K562 (cell line): ENCODE results near the gene CNNM2. TPM values are rescaled to one million over a fixed set of nuclear protein-coding genes. Genes with fewer than 3 reads are reported as not detected.

Experiments used
- ATAC-seq: fragments of 200-7000 bp; cut with Tn5 transposase; 3 replicates; pipeline ENCODE4 v1.9.1; 2020; ENCODE audit warnings: moderate library complexity
- BruUV-seq: library from RNA; stranded (reverse); fragments of 400-500 nt; replicated peaks from 2 replicates; lab custom pipeline; 2021; lab: Mats Ljungman, UMichigan
- CTCF ChIA-PET: fragments of 300-600 bp; formaldehyde crosslinking; extraction: SDS; loops from one replicate; lab custom pipeline; 2021; ENCODE audit warnings: low intra/inter-chr PET ratio; lab: Yijun Ruan, JAX
- POLR2A ChIA-PET: fragments of 300-600, 350-650 bp; sonication (Branson Sonifier 250); formaldehyde crosslinking; extraction: SDS; loops from one replicate; lab custom pipeline; 2021; ENCODE audit warnings: antibody characterized with exemption, inconsistent platforms; lab: Yijun Ruan, JAX
- DNase-seq, 4 experiments: peaks; one replicate each; pipeline versions ENCODE4 v3.0.0 to v3.0.0-alpha.2; 2011 to 2018; ENCODE audit warnings: low spot score in 3 of 4, mixed read lengths in 3 of 4; ENCODE audit errors: extremely low read depth in 1 of 4
- FAIRE-seq: peaks from 2 replicates; lab custom pipeline; 2011; peaks lifted over from hg19 to GRCh38; lab: Jason Lieb, UNC
- H2AFZ ChIP-seq: 2 replicates; pipeline ENCODE4 v1.6.0; 2011; ENCODE audit warnings: low read depth, low read length, control low read depth, inconsistent platforms
- H3K27ac ChIP-seq: fragments of 200-600 bp; 3 replicates; pipeline ENCODE4 v1.8.0; 2011; ENCODE audit warnings: low read depth, mild to moderate bottlenecking, control low read depth, inconsistent platforms, low read length, moderate library complexity, mixed read lengths; ENCODE audit errors: extremely low read depth
- H3K27me3 ChIP-seq, 2 experiments: fragments of 300-600 bp in 1 of 2; 2 replicates in 1 of 2; 3 replicates in 1 of 2; pipeline versions ENCODE4 v1.6.0 to v1.8.0; 2011; ENCODE audit warnings: inconsistent platforms in 2 of 2, low read length in 2 of 2, mild to moderate bottlenecking in 1 of 2, mixed read lengths in 1 of 2, moderate library complexity in 1 of 2; ENCODE audit not compliant: control insufficient read depth in 2 of 2, insufficient read depth in 2 of 2
- H3K36me3 ChIP-seq: fragments of 300-600 bp; 3 replicates; pipeline ENCODE4 v1.8.0; 2011; ENCODE audit warnings: mild to moderate bottlenecking, low read length, inconsistent platforms; ENCODE audit not compliant: control insufficient read depth, insufficient read depth
- H3K4me1 ChIP-seq, 2 experiments: fragments of 200-600 bp in 1 of 2; replicated peaks in 1 of 2; 2 replicates in 1 of 2; 3 replicates in 1 of 2; pipeline versions ENCODE4 v1.5.1 to v1.8.0; 2011; ENCODE audit warnings: inconsistent platforms in 2 of 2, low read length in 2 of 2, mild to moderate bottlenecking in 1 of 2, mixed read lengths in 1 of 2, moderate library complexity in 1 of 2; ENCODE audit not compliant: control insufficient read depth in 2 of 2, insufficient read depth in 2 of 2
- H3K4me2 ChIP-seq: 2 replicates; pipeline ENCODE4 v1.6.1; 2011; ENCODE audit warnings: low read length, control low read depth, inconsistent platforms, mixed read lengths; ENCODE audit not compliant: insufficient read depth
- H3K4me3 ChIP-seq: fragments of 200-600 bp; sonication (generic), shearing (Covaris generic); 2 replicates; pipeline ENCODE4 v1.5.1; 2016; ENCODE audit warnings: control low read depth, inconsistent platforms
- H3K79me2 ChIP-seq: fragments of 200-600 bp; 3 replicates; pipeline ENCODE4 v1.8.0; 2011; ENCODE audit warnings: low read length, inconsistent platforms; ENCODE audit not compliant: control insufficient read depth, insufficient read depth
- H3K9ac ChIP-seq, 2 experiments: 2 replicates each; pipeline versions ENCODE4 v1.6.0 to v1.6.1; 2011; ENCODE audit warnings: low read depth in 2 of 2, low read length in 2 of 2, control low read depth in 1 of 2, inconsistent platforms in 1 of 2, mild to moderate bottlenecking in 1 of 2, mixed read lengths in 1 of 2; ENCODE audit not compliant: insufficient read depth in 1 of 2
- H3K9me1 ChIP-seq: one replicate; pipeline ENCODE4 v1.6.0; 2011; ENCODE audit warnings: inconsistent platforms, mild to moderate bottlenecking, low read length, moderate library complexity; ENCODE audit not compliant: control insufficient read depth, insufficient read depth
- H3K9me3 ChIP-seq: replicated peaks from 2 replicates; pipeline ENCODE4 v1.5.1; 2011; ENCODE audit warnings: low read depth, low read length, inconsistent platforms; ENCODE audit not compliant: control insufficient read depth, insufficient read depth
- H4K20me1 ChIP-seq: replicated peaks from 2 replicates; pipeline ENCODE4 v1.6.1; 2011; ENCODE audit warnings: low read length, inconsistent platforms, mixed read lengths; ENCODE audit not compliant: control insufficient read depth, insufficient read depth
- CTBP1 ChIP-seq: fragments of 450-650 bp; IDR thresholded peaks from 2 replicates; pipeline ENCODE4 v1.6.1; 2016; ENCODE audit warnings: borderline replicate concordance
- EZH2 ChIP-seq: IDR thresholded peaks from 2 replicates; pipeline ENCODE4 v1.6.1; 2012; ENCODE audit warnings: low read depth, mild to moderate bottlenecking, inconsistent platforms, low read length, borderline replicate concordance
- ILF3 ChIP-seq: fragments of 450-650 bp; IDR thresholded peaks from 2 replicates; pipeline ENCODE4 v1.6.1; 2018; ENCODE audit warnings: antibody characterized with exemption, mild to moderate bottlenecking, moderate library complexity, borderline replicate concordance
- KAT2B ChIP-seq: IDR thresholded peaks from one replicate; pipeline ENCODE4 v1.6.1; 2012; ENCODE audit warnings: low read depth, mild to moderate bottlenecking, control low read depth, inconsistent platforms, low read length, moderate library complexity
- KLF16 ChIP-seq: IDR thresholded peaks from 2 replicates; pipeline ENCODE4 v1.6.1; 2016; ENCODE audit warnings: antibody characterized with exemption
- PTRF ChIP-seq: fragments of 450-650 bp; IDR thresholded peaks from 2 replicates; pipeline ENCODE4 v1.6.1; 2016; ENCODE audit warnings: mild to moderate bottlenecking, missing genetic modification characterization, missing compliant biosample characterization
- SLC30A9 ChIP-seq: fragments of 250-450 bp; sonication (Bioruptor Pico); IDR thresholded peaks from 2 replicates; pipeline ENCODE4 v1.8.0; 2022; ENCODE audit warnings: mild to moderate bottlenecking, moderate library complexity
- TRIM25 ChIP-seq: fragments of 450-650 bp; IDR thresholded peaks from 2 replicates; pipeline ENCODE4 v1.7.0; 2016; ENCODE audit warnings: borderline replicate concordance
- ZNF644 ChIP-seq: fragments of 200-800 bp; sonication (Bioruptor generic); IDR thresholded peaks from 2 replicates; pipeline ENCODE4 v1.6.1; 2016; ENCODE audit warnings: low read depth, missing genetic modification characterization, missing compliant biosample characterization
- ZSCAN32 ChIP-seq: fragments of 450-650 bp; formaldehyde crosslinking; IDR thresholded peaks from 2 replicates; pipeline ENCODE4 v1.4.0; 2020; ENCODE audit warnings: mild to moderate bottlenecking, moderate library complexity
- in situ Hi-C: fragments of 300-500 bp; cut with MboI; formaldehyde crosslinking; loops from 4 replicates; pipeline ENCODE4 v1.15.0; 2018; ENCODE audit warnings: inconsistent platforms, mixed read lengths
- intact Hi-C: fragments of 100-400 bp; cut with micrococcal nuclease; formaldehyde crosslinking; loops from 2 replicates; pipeline ENCODE4 v1.14.2; 2022
- polyA plus RNA-seq, 8 experiments: library from polyadenylated mRNA; depleted of rRNA in 4 of 8; stranded (reverse) in 5 of 8; unstranded in 3 of 8; fragments of >200 nt; fragmentation: Nextera tagmentation in 2 of 8; fragmentation: Illumina TruSeq in 1 of 8; extraction: Ambion mirVana in 2 of 8; extraction: Trizol in 1 of 8; gene quantifications; 2 replicates each; pipeline versions ENCODE4 v1.2.1 to v1.2.3, GENCODE V29; 2011 to 2014; ENCODE audit warnings: inconsistent platforms in 1 of 8, missing spikeins in 1 of 8
- total RNA-seq, 7 experiments: library from RNA; depleted of rRNA in 6 of 7; stranded (reverse); fragments of >200 nt in 6 of 7; fragmentation: Illumina TruSeq in 2 of 7; extraction: Trizol in 2 of 7; gene quantifications; 2 replicates each; pipeline versions ENCODE4 v1.2.1 to v1.2.3, GENCODE V29; 2011 to 2021; ENCODE audit warnings: low replicate concordance in 1 of 7
- TF ChIP-seq, protein P1 (sequence below): sonication (generic); formaldehyde crosslinking; IDR thresholded peaks from 2 replicates; pipeline ENCODE4 v1.8.1; 2022; ENCODE audit warnings: missing genetic modification reagents
- TF ChIP-seq, protein P2 (sequence below), 2 experiments: fragments of 150-350 bp in 1 of 2; IDR thresholded peaks; 2 replicates each; pipeline ENCODE4 v1.6.1; 2012 to 2016; ENCODE audit warnings: low read depth in 2 of 2, low read length in 2 of 2, mild to moderate bottlenecking in 1 of 2, moderate library complexity in 1 of 2
- TF ChIP-seq, protein P3 (sequence below): fragments of 450-650 bp; conservative IDR thresholded peaks from 2 replicates; pipeline ENCODE4 v1.6.1; 2016; ENCODE audit warnings: missing genetic modification characterization, low read depth, mild to moderate bottlenecking, missing compliant biosample characterization, moderate library complexity
- TF ChIP-seq, protein P4 (sequence below): fragments of 450-650 bp; formaldehyde crosslinking; IDR thresholded peaks from 2 replicates; pipeline ENCODE4 v1.4.0; 2020; ENCODE audit warnings: mild to moderate bottlenecking, moderate library complexity

CNNM2 gene
- total and polyA plus RNA-seq, 9 of the 15 experiments (the other 6 are each of a cell fraction or from before 2014, with no cell fraction given): 0.21 to 5.0 (median 1.3) TPM

DNA sequence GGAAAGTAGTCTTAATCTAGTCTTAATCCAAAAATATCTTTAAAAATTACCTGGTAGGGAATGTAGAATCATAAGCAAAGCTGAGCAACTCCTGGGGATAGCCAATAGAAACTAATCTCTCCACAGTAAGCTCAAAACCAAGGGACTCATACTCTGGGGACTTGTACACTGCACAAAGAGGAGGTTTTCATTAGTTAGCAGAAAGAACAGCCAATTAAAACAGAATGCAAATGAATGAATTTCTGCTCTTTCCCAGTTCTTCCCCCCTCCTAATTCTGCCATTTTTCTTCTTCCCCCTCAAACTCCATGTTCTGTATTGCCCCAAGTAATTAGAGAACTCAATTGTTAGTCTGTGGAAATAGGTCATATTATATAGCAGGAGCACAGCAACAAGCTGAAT is 188.4 kb downstream of the CNNM2 start:
- Histone ChIP-seq H2AFZ (no peak overlapping the region), H3K27me3 (no peaks in the 10 kb centered on the region), H3K27ac (no peak overlapping the region), H3K79me2 (no peaks in the 10 kb centered on the region), H3K9me3 (no peaks in the 10 kb centered on the region), H3K9me1 (no peaks in the 10 kb centered on the region), H3K4me1 (no peaks in the 10 kb centered on the region), H3K36me3 (peaks cover 17% of the 10 kb centered on the region; the same call in 1 of the 3 replicates), H3K4me3 (no peak overlapping the region), H3K4me2 (no peak overlapping the region), H4K20me1 (no peaks in the 10 kb centered on the region), H3K9ac (no peak overlapping the region)
- FAIRE-seq (no peak), ATAC-seq (no peak), DNase-seq (no peak)
- intact Hi-C loops (no loop called here), in situ Hi-C loops (no loop called here)
- ChIA-PET POLR2A (no interaction called here), CTCF (no interaction called here)
- no TSS peak for BruUV-seq
- TF ChIP-seq TRIM25 (no peak), ZNF644 (tag) (no peak), EZH2 (no peak), KAT2B (no peak), PTRF (no peak), SLC30A9 (CRISPR knock-in tag) (no peak), ZSCAN32 (CRISPR knock-in tag) (no peak), KLF16 (no peak), ILF3 (no peak), CTBP1 (no peak)
- TF ChIP-seq, protein P1, sequence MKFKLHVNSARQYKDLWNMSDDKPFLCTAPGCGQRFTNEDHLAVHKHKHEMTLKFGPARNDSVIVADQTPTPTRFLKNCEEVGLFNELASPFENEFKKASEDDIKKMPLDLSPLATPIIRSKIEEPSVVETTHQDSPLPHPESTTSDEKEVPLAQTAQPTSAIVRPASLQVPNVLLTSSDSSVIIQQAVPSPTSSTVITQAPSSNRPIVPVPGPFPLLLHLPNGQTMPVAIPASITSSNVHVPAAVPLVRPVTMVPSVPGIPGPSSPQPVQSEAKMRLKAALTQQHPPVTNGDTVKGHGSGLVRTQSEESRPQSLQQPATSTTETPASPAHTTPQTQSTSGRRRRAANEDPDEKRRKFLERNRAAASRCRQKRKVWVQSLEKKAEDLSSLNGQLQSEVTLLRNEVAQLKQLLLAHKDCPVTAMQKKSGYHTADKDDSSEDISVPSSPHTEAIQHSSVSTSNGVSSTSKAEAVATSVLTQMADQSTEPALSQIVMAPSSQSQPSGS (CRISPR knock-in tag): no peak
- TF ChIP-seq, protein P2, sequence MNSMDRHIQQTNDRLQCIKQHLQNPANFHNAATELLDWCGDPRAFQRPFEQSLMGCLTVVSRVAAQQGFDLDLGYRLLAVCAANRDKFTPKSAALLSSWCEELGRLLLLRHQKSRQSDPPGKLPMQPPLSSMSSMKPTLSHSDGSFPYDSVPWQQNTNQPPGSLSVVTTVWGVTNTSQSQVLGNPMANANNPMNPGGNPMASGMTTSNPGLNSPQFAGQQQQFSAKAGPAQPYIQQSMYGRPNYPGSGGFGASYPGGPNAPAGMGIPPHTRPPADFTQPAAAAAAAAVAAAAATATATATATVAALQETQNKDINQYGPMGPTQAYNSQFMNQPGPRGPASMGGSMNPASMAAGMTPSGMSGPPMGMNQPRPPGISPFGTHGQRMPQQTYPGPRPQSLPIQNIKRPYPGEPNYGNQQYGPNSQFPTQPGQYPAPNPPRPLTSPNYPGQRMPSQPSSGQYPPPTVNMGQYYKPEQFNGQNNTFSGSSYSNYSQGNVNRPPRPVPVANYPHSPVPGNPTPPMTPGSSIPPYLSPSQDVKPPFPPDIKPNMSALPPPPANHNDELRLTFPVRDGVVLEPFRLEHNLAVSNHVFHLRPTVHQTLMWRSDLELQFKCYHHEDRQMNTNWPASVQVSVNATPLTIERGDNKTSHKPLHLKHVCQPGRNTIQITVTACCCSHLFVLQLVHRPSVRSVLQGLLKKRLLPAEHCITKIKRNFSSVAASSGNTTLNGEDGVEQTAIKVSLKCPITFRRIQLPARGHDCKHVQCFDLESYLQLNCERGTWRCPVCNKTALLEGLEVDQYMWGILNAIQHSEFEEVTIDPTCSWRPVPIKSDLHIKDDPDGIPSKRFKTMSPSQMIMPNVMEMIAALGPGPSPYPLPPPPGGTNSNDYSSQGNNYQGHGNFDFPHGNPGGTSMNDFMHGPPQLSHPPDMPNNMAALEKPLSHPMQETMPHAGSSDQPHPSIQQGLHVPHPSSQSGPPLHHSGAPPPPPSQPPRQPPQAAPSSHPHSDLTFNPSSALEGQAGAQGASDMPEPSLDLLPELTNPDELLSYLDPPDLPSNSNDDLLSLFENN (IDR thresholded peaks at IDR 0.05; ENCODE audit: low read depth in 2 of 2, low read length in 2 of 2): no peak
- TF ChIP-seq, protein P3, sequence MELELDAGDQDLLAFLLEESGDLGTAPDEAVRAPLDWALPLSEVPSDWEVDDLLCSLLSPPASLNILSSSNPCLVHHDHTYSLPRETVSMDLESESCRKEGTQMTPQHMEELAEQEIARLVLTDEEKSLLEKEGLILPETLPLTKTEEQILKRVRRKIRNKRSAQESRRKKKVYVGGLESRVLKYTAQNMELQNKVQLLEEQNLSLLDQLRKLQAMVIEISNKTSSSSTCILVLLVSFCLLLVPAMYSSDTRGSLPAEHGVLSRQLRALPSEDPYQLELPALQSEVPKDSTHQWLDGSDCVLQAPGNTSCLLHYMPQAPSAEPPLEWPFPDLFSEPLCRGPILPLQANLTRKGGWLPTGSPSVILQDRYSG (tag): no peak
- TF ChIP-seq, protein P4, sequence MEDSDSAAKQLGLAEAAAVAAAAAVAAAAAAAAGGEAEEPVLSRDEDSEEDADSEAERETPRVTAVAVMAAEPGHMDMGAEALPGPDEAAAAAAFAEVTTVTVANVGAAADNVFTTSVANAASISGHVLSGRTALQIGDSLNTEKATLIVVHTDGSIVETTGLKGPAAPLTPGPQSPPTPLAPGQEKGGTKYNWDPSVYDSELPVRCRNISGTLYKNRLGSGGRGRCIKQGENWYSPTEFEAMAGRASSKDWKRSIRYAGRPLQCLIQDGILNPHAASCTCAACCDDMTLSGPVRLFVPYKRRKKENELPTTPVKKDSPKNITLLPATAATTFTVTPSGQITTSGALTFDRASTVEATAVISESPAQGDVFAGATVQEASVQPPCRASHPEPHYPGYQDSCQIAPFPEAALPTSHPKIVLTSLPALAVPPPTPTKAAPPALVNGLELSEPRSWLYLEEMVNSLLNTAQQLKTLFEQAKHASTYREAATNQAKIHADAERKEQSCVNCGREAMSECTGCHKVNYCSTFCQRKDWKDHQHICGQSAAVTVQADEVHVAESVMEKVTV (CRISPR knock-in tag): no peak
